HepG2 (cell line): ENCODE measurements around the gene RIF1. TPM values are rescaled to one million over a fixed set of nuclear protein-coding genes. Genes with fewer than 3 reads are reported as not detected.

Experiments used
- ATAC-seq: fragments of 200-7000 bp; cut with Tn5 transposase; 3 replicates; pipeline ENCODE4 v1.9.1; 2020; ENCODE audit warnings: mild to moderate bottlenecking, moderate library complexity
- BruUV-seq: library from RNA; stranded (reverse); fragments of 400-500 nt; replicated peaks from 2 replicates; lab custom pipeline; 2021; lab: Mats Ljungman, UMichigan
- CTCF ChIA-PET: fragments of 300-600 bp; formaldehyde crosslinking; extraction: SDS; loops from one replicate; lab custom pipeline; 2021; ENCODE audit warnings: low total read pairs, inconsistent platforms, low intra/inter-chr PET ratio; lab: Yijun Ruan, JAX
- POLR2A ChIA-PET: fragments of 350-600 bp; sonication (Branson Sonifier 250); formaldehyde crosslinking; loops from one replicate; lab custom pipeline; 2020; ENCODE audit warnings: antibody characterized with exemption, inconsistent platforms; lab: Yijun Ruan, JAX
- DNase-seq: peaks from one replicate; pipeline ENCODE4 v3.0.0-alpha.2; 2015; ENCODE audit warnings: low spot score
- FAIRE-seq: peaks from 3 replicates; lab custom pipeline; 2011; peaks lifted over from hg19 to GRCh38; lab: Jason Lieb, UNC
- H2AFZ ChIP-seq: one replicate; pipeline ENCODE4 v1.6.1; 2011; ENCODE audit warnings: low read length, inconsistent platforms
- H3K27ac ChIP-seq: fragments of 300-600 bp; 3 replicates; pipeline ENCODE4 v1.8.0; 2011; ENCODE audit warnings: mixed run types, mild to moderate bottlenecking, mixed read lengths, low read length, inconsistent platforms; ENCODE audit not compliant: insufficient read depth; ENCODE audit errors: extremely low read length
- H3K27me3 ChIP-seq, 2 experiments: fragments of 200-600 bp in 1 of 2; 2 replicates in 1 of 2; 3 replicates in 1 of 2; pipeline versions ENCODE4 v1.6.0 to v1.8.0; 2011; ENCODE audit warnings: low read length in 2 of 2, mild to moderate bottlenecking in 2 of 2, moderate library complexity in 2 of 2, inconsistent platforms in 1 of 2; ENCODE audit not compliant: insufficient read depth in 2 of 2, control insufficient read depth in 1 of 2
- H3K36me3 ChIP-seq, 2 experiments: fragments of 200-600 bp in 1 of 2; replicated peaks in 1 of 2; 2 replicates in 1 of 2; 3 replicates in 1 of 2; pipeline versions ENCODE4 v1.5.1 to v1.8.0; 2011; ENCODE audit warnings: low read length in 2 of 2, inconsistent platforms in 1 of 2; ENCODE audit not compliant: insufficient read depth in 2 of 2, control insufficient read depth in 1 of 2
- H3K4me1 ChIP-seq: 2 replicates; pipeline ENCODE4 v1.5.1; 2012; ENCODE audit warnings: low read length, inconsistent platforms; ENCODE audit not compliant: insufficient read depth
- H3K4me2 ChIP-seq: 2 replicates; pipeline ENCODE4 v1.6.0; 2011; ENCODE audit warnings: low read depth, low read length, inconsistent platforms
- H3K4me3 ChIP-seq, 3 experiments: fragments of 200-600 bp in 1 of 3; sonication (generic), shearing (Covaris generic) in 1 of 3; replicated peaks in 1 of 3; 2 replicates each; pipeline ENCODE4 v1.5.1; 2011 to 2016; ENCODE audit warnings: low read length in 3 of 3, inconsistent platforms in 2 of 3, low read depth in 2 of 3, mild to moderate bottlenecking in 2 of 3, control low read depth in 1 of 3, mixed read lengths in 1 of 3; ENCODE audit not compliant: insufficient read depth in 1 of 3
- H3K79me2 ChIP-seq: one replicate; pipeline ENCODE4 v1.6.1; 2011; ENCODE audit warnings: low read length, inconsistent platforms; ENCODE audit not compliant: insufficient read depth
- H3K9ac ChIP-seq: 2 replicates; pipeline ENCODE4 v1.6.0; 2011; ENCODE audit warnings: mild to moderate bottlenecking, low read depth, low read length, inconsistent platforms; ENCODE audit not compliant: insufficient read depth
- H3K9me3 ChIP-seq: 2 replicates; pipeline ENCODE4 v1.5.1; 2012; ENCODE audit warnings: mild to moderate bottlenecking, low read length
- H4K20me1 ChIP-seq: 2 replicates; pipeline ENCODE4 v1.6.0; 2011; ENCODE audit warnings: inconsistent platforms, mild to moderate bottlenecking, low read length, moderate library complexity; ENCODE audit not compliant: insufficient read depth
- EHMT2 ChIP-seq: fragments of 200-600 bp; sonication (generic); IDR thresholded peaks from 2 replicates; pipeline ENCODE4 v1.7.0; 2017; ENCODE audit warnings: antibody characterized with exemption, low read depth, low read length, borderline replicate concordance
- JARID2 ChIP-seq: sonication (generic); formaldehyde crosslinking; IDR thresholded peaks from 2 replicates; pipeline ENCODE4 v1.8.1; 2023; ENCODE audit warnings: missing genetic modification reagents, inconsistent platforms; ENCODE audit not compliant: insufficient replicate concordance
- MED1 ChIP-seq: sonication (generic); formaldehyde crosslinking; IDR thresholded peaks from 2 replicates; pipeline ENCODE4 v1.4.0; 2020; ENCODE audit warnings: missing genetic modification reagents
- MEIS2 ChIP-seq: sonication (generic); formaldehyde crosslinking; IDR thresholded peaks from 2 replicates; pipeline ENCODE4 v1.9.0; 2021; ENCODE audit warnings: mild to moderate bottlenecking, missing genetic modification reagents
- RBM22 ChIP-seq: fragments of 200-400 bp; formaldehyde crosslinking; optimal IDR thresholded peaks from 2 replicates; pipeline ENCODE3; 2017; ENCODE audit warnings: mild to moderate bottlenecking, low read length, moderate library complexity
- SALL1 ChIP-seq: sonication (generic); formaldehyde crosslinking; IDR thresholded peaks from 2 replicates; pipeline ENCODE4 v1.8.0; 2022; ENCODE audit warnings: mild to moderate bottlenecking, missing genetic modification reagents
- ZMYM2 ChIP-seq: sonication (generic); formaldehyde crosslinking; IDR thresholded peaks from 2 replicates; pipeline ENCODE4 v1.8.0; 2022; ENCODE audit warnings: mild to moderate bottlenecking, missing genetic modification reagents
- ZNF460 ChIP-seq: sonication (generic); formaldehyde crosslinking; IDR thresholded peaks from 2 replicates; pipeline ENCODE4 v1.5.1; 2020; ENCODE audit warnings: missing genetic modification reagents, mild to moderate bottlenecking, borderline replicate concordance
- ZNF512B ChIP-seq: sonication (generic); formaldehyde crosslinking; IDR thresholded peaks from 2 replicates; pipeline ENCODE4 v1.5.1; 2020; ENCODE audit warnings: missing genetic modification reagents, mild to moderate bottlenecking, borderline replicate concordance
- ZNF703 ChIP-seq: sonication (generic); formaldehyde crosslinking; IDR thresholded peaks from 2 replicates; pipeline ENCODE4 v1.5.1; 2020; ENCODE audit warnings: missing genetic modification reagents, mild to moderate bottlenecking, moderate library complexity, borderline replicate concordance
- ZNF746 ChIP-seq: sonication (generic); formaldehyde crosslinking; IDR thresholded peaks from 2 replicates; pipeline ENCODE4 v1.8.0; 2022; ENCODE audit warnings: mild to moderate bottlenecking, missing genetic modification reagents
- WGBS: methylation state at CpG from one replicate; pipeline ENCODE4 v1.1.6; 2017; ENCODE audit warnings: low lambda C conversion rate; 5-methylcytosine and 5-hydroxymethylcytosine counted together
- in situ Hi-C: cut with HindIII; loops from 2 replicates; pipeline ENCODE4 v1.10.0; 2017; ENCODE audit warnings: low pct_unique_long_range_greater_than_20kb; ENCODE audit not compliant: extremely low pct_ligation_motif_present
- intact Hi-C: fragments of 100-400 bp; cut with micrococcal nuclease; formaldehyde crosslinking; loops from one replicate; pipeline ENCODE4 v1.10.0; 2022; ENCODE audit not compliant: unreplicated experiment
- polyA plus RNA-seq, 8 experiments: library from polyadenylated mRNA; depleted of rRNA in 3 of 8; stranded (reverse) in 7 of 8; unstranded in 1 of 8; fragments of >200 nt; fragmentation: Illumina TruSeq in 4 of 8; extraction: Trizol in 4 of 8; gene quantifications; 2 replicates each; pipeline versions ENCODE4 v1.2.1 to v1.2.3, GENCODE V29; 2011 to 2016; ENCODE audit warnings: low read depth in 4 of 8, missing spikeins in 1 of 8, mixed read lengths in 1 of 8; ENCODE audit not compliant: insufficient read depth in 1 of 8
- total RNA-seq, 5 experiments: library from RNA; depleted of rRNA; stranded (reverse); fragments of >200 nt; fragmentation: Illumina TruSeq; extraction: Trizol; gene quantifications; 2 replicates each; pipeline ENCODE4 v1.2.3, GENCODE V29; 2016; ENCODE audit warnings: low read depth in 1 of 5
- TF ChIP-seq, protein P1 (sequence below), 2 experiments: fragments of 450-650 bp in 1 of 2; sonication (generic) in 1 of 2; formaldehyde crosslinking; IDR thresholded peaks; 2 replicates each; pipeline versions ENCODE4 v1.5.0 to v1.8.0; 2020 to 2022; ENCODE audit warnings: mild to moderate bottlenecking in 1 of 2, missing genetic modification reagents in 1 of 2

RIF1 gene
- total and polyA plus RNA-seq, 2 of the 13 experiments (the other 11 are each of a cell fraction or from before 2014, with no cell fraction given) = 12.1 to 73.6 TPM

DNA sequence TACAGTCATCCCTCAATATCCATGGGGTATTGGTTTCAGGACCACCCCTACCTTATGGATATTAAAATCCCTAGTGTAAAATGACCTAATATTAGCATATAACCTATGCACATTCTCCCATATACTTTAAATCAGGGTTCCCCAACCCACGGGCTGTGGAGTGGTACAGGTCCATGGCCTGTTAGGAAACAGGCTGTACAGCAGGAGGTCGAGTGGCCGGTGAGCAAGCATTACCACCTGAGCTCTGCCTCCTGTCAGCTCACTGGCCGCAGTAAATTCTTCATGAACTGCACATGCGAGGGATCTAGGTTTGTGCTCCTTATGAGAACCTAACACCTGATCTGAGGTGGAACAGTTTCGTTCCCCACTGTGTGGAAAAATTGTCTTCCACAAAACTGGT lies 73.8 kb downstream of the RIF1 start:
- intact Hi-C loops (no loop called here), in situ Hi-C loops (no loop called here)
- POLR2A ChIA-PET = no interaction called here

DNA sequence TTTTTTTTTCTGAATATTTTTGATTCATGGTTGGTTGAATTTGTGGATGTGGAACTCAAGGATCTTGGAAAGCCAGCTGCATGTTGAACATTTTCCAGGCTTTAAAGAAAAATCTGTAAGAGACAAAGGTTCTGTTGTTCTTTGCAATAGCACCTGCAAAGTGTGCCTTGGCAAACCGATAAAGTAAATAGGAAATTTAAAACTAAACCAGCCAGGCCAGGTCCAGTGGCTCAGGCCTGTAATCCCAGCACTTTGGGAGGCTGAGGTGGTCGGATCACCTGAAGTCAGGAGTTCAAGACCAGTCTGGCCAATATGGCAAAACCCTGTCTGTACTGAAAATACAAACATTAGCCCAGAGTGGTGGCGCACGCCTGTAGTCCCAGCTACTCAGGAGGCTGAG lies 74.4 kb downstream of the RIF1 start:
- Histone ChIP-seq H2AFZ (no peak overlapping the region), H3K9me3 (no peaks in the 10 kb centered on the region), H3K4me3 (no peak overlapping the region), H3K4me1 (peaks cover 6% of the 10 kb centered on the region; the same call in 1 of the 2 replicates), H3K4me2 (no peak overlapping the region), H3K27me3 (no peaks in the 10 kb centered on the region), H3K36me3 (peaks cover 2 to 21% of the 10 kb centered on the region in 2 experiments), H4K20me1 (no peaks in the 10 kb centered on the region), H3K79me2 (no peaks in the 10 kb centered on the region)
- POLR2A ChIA-PET = no interaction called here
- intact Hi-C loops = no loop called here
- 91% methylated on average over 4 of the region's 4 CpGs for WGBS
- FAIRE-seq (no peak), ATAC-seq (peak; percentile 12; the same call in 2 of the 3 replicates)
- in situ Hi-C loops = no loop called here
- TF ChIP-seq MED1 (CRISPR knock-in tag) (no peak), ZNF460 (peak; percentile 53; the same call in 1 of the 2 replicates), MEIS2 (CRISPR knock-in tag) (no peak), ZNF703 (CRISPR knock-in tag) (no peak), ZMYM2 (CRISPR knock-in tag) (0 out of 2 replicates have a peak, but pooled peaks have one; percentile 45), SALL1 (CRISPR knock-in tag) (0 out of 2 replicates have a peak, but pooled peaks have one; percentile 9), ZNF512B (CRISPR knock-in tag) (no peak), JARID2 (CRISPR knock-in tag) (no peak), EHMT2 (no peak)
- TF ChIP-seq, protein P1, sequence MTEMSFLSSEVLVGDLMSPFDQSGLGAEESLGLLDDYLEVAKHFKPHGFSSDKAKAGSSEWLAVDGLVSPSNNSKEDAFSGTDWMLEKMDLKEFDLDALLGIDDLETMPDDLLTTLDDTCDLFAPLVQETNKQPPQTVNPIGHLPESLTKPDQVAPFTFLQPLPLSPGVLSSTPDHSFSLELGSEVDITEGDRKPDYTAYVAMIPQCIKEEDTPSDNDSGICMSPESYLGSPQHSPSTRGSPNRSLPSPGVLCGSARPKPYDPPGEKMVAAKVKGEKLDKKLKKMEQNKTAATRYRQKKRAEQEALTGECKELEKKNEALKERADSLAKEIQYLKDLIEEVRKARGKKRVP (CRISPR knock-in tag; IDR thresholded peaks at IDR 0.05) = no peak
- TF ChIP-seq, all 625 proteins: peak for 3
- Histone ChIP-seq H3K27ac (no peak overlapping the region), H3K9ac (no peak overlapping the region)
- BruUV-seq = no TSS peak
- no peak for DNase-seq
- CTCF ChIA-PET = no interaction called here

More for the DNA sequence above, 73.8 kb downstream of the RIF1 start:
- H3K36me3 ChIP-seq = peaks cover 2 to 21% of the 10 kb centered on the region in 2 experiments
- no peak overlapping the region for H3K27ac ChIP-seq
- FAIRE-seq = no peak
- no peaks in the 10 kb centered on the region for H3K27me3 ChIP-seq
- CTCF ChIA-PET = no interaction called here
- WGBS = 92% methylated on average over 6 of the region's 6 CpGs
- H4K20me1 ChIP-seq = no peaks in the 10 kb centered on the region
- H3K4me1 ChIP-seq = peaks cover 6% of the 10 kb centered on the region; the same call in 1 of the 2 replicates
- peak; percentile 39 for ATAC-seq
- H3K9me3 ChIP-seq = no peaks in the 10 kb centered on the region
- no peak overlapping the region for H3K4me3 ChIP-seq
- no peak for DNase-seq
- H3K79me2 ChIP-seq = no peaks in the 10 kb centered on the region
- no TSS peak for BruUV-seq
- no peak overlapping the region for H3K9ac ChIP-seq
- peak; percentile 86 for TF ChIP-seq RBM22
- TF ChIP-seq ZNF746 (CRISPR knock-in tag) = no peak
- H2AFZ ChIP-seq = no peak overlapping the region
- no peak overlapping the region for H3K4me2 ChIP-seq
